B cell (primary cell): Measurements from ENCODE around the gene PELI2. TPM values are rescaled to one million over a fixed set of nuclear protein-coding genes. Genes with fewer than 3 reads are reported as not detected.

Experiments used
- ATAC-seq: fragments of 200-7000 bp; cut with Tn5 transposase; one replicate; pipeline ENCODE4 v1.10.0; 2021; ENCODE audit warnings: low read depth, mild to moderate bottlenecking, moderate number of reproducible peaks, moderate library complexity
- CTCF ChIA-PET: fragments of 350-600 bp; sonication (Branson Sonifier 250); formaldehyde crosslinking; loops from one replicate; lab custom pipeline; 2021; ENCODE audit warnings: antibody characterized with exemption, inconsistent platforms; lab: Charles Lee
- POLR2A ChIA-PET: fragments of 350-600 bp; sonication (Branson Sonifier 250); formaldehyde crosslinking; loops from one replicate; lab custom pipeline; 2021; ENCODE audit warnings: antibody characterized with exemption; lab: Charles Lee
- DNase-seq: peaks from one replicate; pipeline ENCODE4 v3.0.0; 2013
- H2AFZ ChIP-seq: 2 replicates; pipeline ENCODE4 v1.6.1; 2012; ENCODE audit warnings: mild to moderate bottlenecking, low read depth, low read length; ENCODE audit not compliant: insufficient read depth, poor library complexity, severe bottlenecking
- H3K27ac ChIP-seq, 2 donors: 1 replicate in 1 of 2; 2 replicates in 1 of 2; pipeline ENCODE4 v1.5.1; 2012 to 2013; ENCODE audit warnings: low read length in 2 of 2, mild to moderate bottlenecking in 2 of 2, moderate library complexity in 1 of 2
- H3K27me3 ChIP-seq, 4 experiments: fragments of 200-600 bp in 1 of 4; sonication (generic) in 1 of 4; replicated peaks in 1 of 4; 1 replicate in 2 of 4; 2 replicates in 2 of 4; pipeline versions ENCODE4 v1.6.1 to v1.7.0; 2013 to 2016; ENCODE audit warnings: low read length in 3 of 4, mild to moderate bottlenecking in 2 of 4, mixed read lengths in 1 of 4, moderate library complexity in 1 of 4; ENCODE audit not compliant: insufficient read depth in 4 of 4, control insufficient read depth in 3 of 4; ENCODE audit errors: control extremely low read depth in 1 of 4
- H3K36me3 ChIP-seq, 2 experiments: replicated peaks in 1 of 2; 1 replicate in 1 of 2; 2 replicates in 1 of 2; pipeline versions ENCODE4 v1.6.1 to v1.7.1; 2013; ENCODE audit warnings: low read length in 1 of 2; ENCODE audit not compliant: insufficient read depth in 2 of 2, control insufficient read depth in 1 of 2; ENCODE audit errors: control extremely low read depth in 1 of 2, extremely low read depth in 1 of 2
- H3K4me1 ChIP-seq, 2 donors: fragments of 200-600 bp in 1 of 2; sonication (generic) in 1 of 2; 1 replicate in 1 of 2; 2 replicates in 1 of 2; pipeline versions ENCODE4 v1.5.1 to v1.6.1; 2013 to 2017; ENCODE audit warnings: low read length in 2 of 2; ENCODE audit not compliant: control insufficient read depth in 2 of 2, insufficient read depth in 2 of 2
- H3K4me2 ChIP-seq: replicated peaks from 2 replicates; pipeline ENCODE3; 2012; ENCODE audit warnings: mild to moderate bottlenecking, low read depth, low read length; ENCODE audit not compliant: poor library complexity, severe bottlenecking
- H3K4me3 ChIP-seq, 5 experiments: fragments of 200-600 bp in 1 of 5; sonication (generic) in 1 of 5; 1 replicate in 3 of 5; 2 replicates in 2 of 5; pipeline versions ENCODE4 v1.5.1 to v1.7.0; 2011 to 2016; ENCODE audit warnings: low read length in 4 of 5, mild to moderate bottlenecking in 4 of 5, low read depth in 2 of 5, control low read depth in 1 of 5, moderate library complexity in 1 of 5; ENCODE audit not compliant: insufficient read depth in 1 of 5; ENCODE audit errors: control extremely low read depth in 1 of 5, extremely low read depth in 1 of 5
- H3K79me2 ChIP-seq: fragments of 200-600 bp; sonication (generic); one replicate; pipeline ENCODE4 v1.6.0; 2016; ENCODE audit warnings: low read length; ENCODE audit not compliant: control insufficient read depth, insufficient read depth
- H3K9ac ChIP-seq: fragments of 200-600 bp; sonication (generic); 2 replicates; pipeline ENCODE4 v1.6.1; 2017; ENCODE audit warnings: mild to moderate bottlenecking, low read length, moderate library complexity
- H3K9me3 ChIP-seq, 3 donors: one replicate each; pipeline versions ENCODE4 v1.6.1 to v1.7.1; 2013; ENCODE audit warnings: low read length in 2 of 3; ENCODE audit not compliant: control insufficient read depth in 2 of 3, insufficient read depth in 1 of 3; ENCODE audit errors: control extremely low read depth in 1 of 3
- H4K20me1 ChIP-seq: 2 replicates; pipeline ENCODE4 v1.6.0; 2012; ENCODE audit warnings: mild to moderate bottlenecking, low read length; ENCODE audit not compliant: insufficient read depth, control insufficient read depth, poor library complexity, severe bottlenecking
- H3K27ac Mint-ChIP-seq: one replicate; pipeline ENCODE4 v1.8.0; 2021; ENCODE audit warnings: mixed read lengths
- H3K27me3 Mint-ChIP-seq: one replicate; pipeline ENCODE4 v1.8.0; 2021; ENCODE audit warnings: mixed read lengths
- H3K4me1 Mint-ChIP-seq: one replicate; pipeline ENCODE4 v1.8.0; 2021; ENCODE audit warnings: mixed read lengths
- H3K4me3 Mint-ChIP-seq: one replicate; pipeline ENCODE4 v1.8.0; 2021; ENCODE audit warnings: mixed read lengths
- H3K9me3 Mint-ChIP-seq: one replicate; pipeline ENCODE4 v1.8.0; 2022; ENCODE audit warnings: mixed read lengths; ENCODE audit not compliant: insufficient read depth
- EZH2 ChIP-seq: IDR thresholded peaks from 2 replicates; pipeline ENCODE4 v1.6.1; 2012; ENCODE audit warnings: borderline replicate concordance, low read depth, mild to moderate bottlenecking, moderate library complexity, low read length; ENCODE audit not compliant: insufficient read depth, poor library complexity, severe bottlenecking
- WGBS: methylation state at CpG from one replicate; pipeline ENCODE4 v1.1.5; 2013; ENCODE audit warnings: missing lambda C conversion rate; ENCODE audit not compliant: insufficient coverage; 5-methylcytosine and 5-hydroxymethylcytosine counted together
- intact Hi-C: fragments of 100-400 bp; cut with micrococcal nuclease; formaldehyde crosslinking; loops from one replicate; pipeline ENCODE4 v1.10.0; 2022
- polyA plus RNA-seq: library from polyadenylated mRNA; depleted of rRNA; stranded (reverse); fragments of >200 nt; gene quantifications from 2 replicates; pipeline ENCODE4 v1.2.3, GENCODE V29; 2012
- total RNA-seq, 2 donors: library from RNA; stranded (reverse); fragments of 120-200 nt in 1 of 2; gene quantifications; 1 replicate in 1 of 2; 2 replicates in 1 of 2; pipeline versions ENCODE4 v1.2.3 to v1.2.4, GENCODE V29; 2013 to 2022
- TF ChIP-seq, protein P1 (sequence below): fragments of 200-600 bp; IDR thresholded peaks from one replicate; pipeline ENCODE4 v1.8.0; 2022; ENCODE audit warnings: antibody characterized with exemption, mild to moderate bottlenecking

Gene PELI2
- total and polyA plus RNA-seq, 2 donors (not counting 1 experiment from before 2014, with no cell fraction given): 5.7 to 13.4 TPM

DNA sequence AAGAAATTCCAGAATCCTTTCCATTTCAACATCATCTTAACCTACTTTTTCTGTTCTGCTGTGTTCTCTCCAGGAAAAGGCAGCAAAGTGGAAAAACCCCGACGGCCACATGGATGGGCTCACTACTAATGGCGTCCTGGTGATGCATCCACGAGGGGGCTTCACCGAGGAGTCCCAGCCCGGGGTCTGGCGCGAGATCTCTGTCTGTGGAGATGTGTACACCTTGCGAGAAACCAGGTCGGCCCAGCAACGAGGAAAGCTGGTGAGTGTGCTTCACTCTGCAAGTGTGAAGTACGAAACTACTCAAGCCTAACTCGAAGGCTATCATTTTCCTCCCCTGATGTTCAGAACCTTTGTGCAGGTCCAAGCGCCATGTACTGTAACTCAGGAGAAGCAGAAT lies 172.0 kb downstream of the PELI2 start:
- CTCF ChIA-PET: no interaction called here
- no peak for TF ChIP-seq EZH2
- TF ChIP-seq, protein P1, sequence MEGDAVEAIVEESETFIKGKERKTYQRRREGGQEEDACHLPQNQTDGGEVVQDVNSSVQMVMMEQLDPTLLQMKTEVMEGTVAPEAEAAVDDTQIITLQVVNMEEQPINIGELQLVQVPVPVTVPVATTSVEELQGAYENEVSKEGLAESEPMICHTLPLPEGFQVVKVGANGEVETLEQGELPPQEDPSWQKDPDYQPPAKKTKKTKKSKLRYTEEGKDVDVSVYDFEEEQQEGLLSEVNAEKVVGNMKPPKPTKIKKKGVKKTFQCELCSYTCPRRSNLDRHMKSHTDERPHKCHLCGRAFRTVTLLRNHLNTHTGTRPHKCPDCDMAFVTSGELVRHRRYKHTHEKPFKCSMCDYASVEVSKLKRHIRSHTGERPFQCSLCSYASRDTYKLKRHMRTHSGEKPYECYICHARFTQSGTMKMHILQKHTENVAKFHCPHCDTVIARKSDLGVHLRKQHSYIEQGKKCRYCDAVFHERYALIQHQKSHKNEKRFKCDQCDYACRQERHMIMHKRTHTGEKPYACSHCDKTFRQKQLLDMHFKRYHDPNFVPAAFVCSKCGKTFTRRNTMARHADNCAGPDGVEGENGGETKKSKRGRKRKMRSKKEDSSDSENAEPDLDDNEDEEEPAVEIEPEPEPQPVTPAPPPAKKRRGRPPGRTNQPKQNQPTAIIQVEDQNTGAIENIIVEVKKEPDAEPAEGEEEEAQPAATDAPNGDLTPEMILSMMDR: no peak
- Histone ChIP-seq H3K9ac (no peak overlapping the region), H4K20me1 (no peaks in the 10 kb centered on the region), H3K79me2 (no peaks in the 10 kb centered on the region), H3K27me3 (no peaks in the 10 kb centered on the region), H3K4me2 (no peak overlapping the region), H3K36me3 (peaks cover 11 to 16% of the 10 kb centered on the region in 2 experiments), H3K9me3 (no peaks in the 10 kb centered on the region), H2AFZ (no peak overlapping the region), H3K27ac (no peak overlapping the region), H3K4me3 (no peak overlapping the region), H3K4me1 (no peaks in the 10 kb centered on the region)
- Mint-ChIP-seq H3K27me3 (no peaks in the 10 kb centered on the region), H3K4me1 (no peaks in the 10 kb centered on the region), H3K4me3 (no peak overlapping the region), H3K27ac (no peak overlapping the region), H3K9me3 (no peaks in the 10 kb centered on the region)
- no peak for ATAC-seq
- POLR2A ChIA-PET: no interaction called here
- intact Hi-C loops: no loop called here
- DNase-seq: no peak
- 97% methylated on average over 13 of the region's 14 CpGs for WGBS

DNA sequence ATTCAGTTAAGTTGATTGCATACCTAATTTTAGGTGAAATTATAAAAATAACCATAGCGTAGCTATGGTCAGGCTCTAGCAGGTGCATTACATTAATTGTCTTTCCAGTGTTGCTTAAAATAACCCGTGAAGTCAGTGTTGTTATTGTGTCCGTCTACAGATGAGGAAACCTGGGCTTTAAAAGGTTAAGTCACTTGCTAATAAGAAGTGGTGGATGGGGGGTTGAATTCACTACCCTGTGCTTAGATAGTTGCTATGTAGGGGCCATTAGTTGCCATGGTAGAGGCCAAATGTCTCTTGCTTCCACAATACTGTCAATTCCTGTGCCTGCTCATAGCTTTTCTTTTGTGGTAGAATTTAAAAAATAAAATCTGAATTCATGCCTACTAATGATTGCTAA lies 174.8 kb downstream of the PELI2 start:
- intact Hi-C loops: no loop called here
- Histone ChIP-seq H3K36me3 (peaks cover 16 to 21% of the 10 kb centered on the region in 2 experiments), H3K9me3 (no peaks in the 10 kb centered on the region), H2AFZ (no peak overlapping the region), H3K9ac (no peak overlapping the region), H3K27me3 (no peaks in the 10 kb centered on the region), H3K27ac (no peak overlapping the region), H4K20me1 (no peaks in the 10 kb centered on the region), H3K4me2 (no peak overlapping the region), H3K4me3 (no peak overlapping the region), H3K79me2 (no peaks in the 10 kb centered on the region), H3K4me1 (no peaks in the 10 kb centered on the region)
- TF ChIP-seq, protein P1: no peak
- TF ChIP-seq EZH2: no peak
- ATAC-seq: no peak
- ChIA-PET POLR2A (no interaction called here), CTCF (no interaction called here)
- no peak overlapping the region for H3K4me3 Mint-ChIP-seq
- DNase-seq: no peak
- WGBS: 93% methylated on average over 2 of the region's 3 CpGs
- no peak overlapping the region for H3K27ac Mint-ChIP-seq
- no peaks in the 10 kb centered on the region for H3K27me3 Mint-ChIP-seq
- H3K4me1 Mint-ChIP-seq: no peaks in the 10 kb centered on the region
- no peaks in the 10 kb centered on the region for H3K9me3 Mint-ChIP-seq
